HG02678 (cell line): ENCODE data around the gene CHD2.
A peak's percentile ranks its signal among the peaks of the same experiment; 100 is the strongest.
"Not testable (repeated sequence)": the region's sequence is repeated elsewhere in the genome, so short reads cannot be mapped to it uniquely, and the experiment has no call there.

ENCODE experiments used
- ATAC-seq: cut with Tn5 transposase; IDR thresholded peaks from one replicate; pipeline ENCODE4 v1.9.1; 2021; ENCODE audit warnings: mild to moderate bottlenecking, moderate library complexity; ENCODE audit not compliant: unreplicated experiment

The CHD2 gene

GRCh38 chr15:92899948-92900730, at the start of gene CHD2:
TSS of gene CHD2 (plus strand) at chr15:92900324. CDS start at chr15:92901238, 914 bp downstream.
- ATAC-seq = peak; percentile 63

GRCh38 chr15:92853222-92853621, 46.9 kb upstream of the CHD2 start:
- no peak for ATAC-seq

- ATAC-seq = no peak
These were observed 38.4 kb upstream of the CHD2 start for GRCh38 chr15:92861742-92862141.

- no peak for ATAC-seq
These were observed 35.9 kb upstream of the CHD2 start for GRCh38 chr15:92864127-92864814.

DNA sequence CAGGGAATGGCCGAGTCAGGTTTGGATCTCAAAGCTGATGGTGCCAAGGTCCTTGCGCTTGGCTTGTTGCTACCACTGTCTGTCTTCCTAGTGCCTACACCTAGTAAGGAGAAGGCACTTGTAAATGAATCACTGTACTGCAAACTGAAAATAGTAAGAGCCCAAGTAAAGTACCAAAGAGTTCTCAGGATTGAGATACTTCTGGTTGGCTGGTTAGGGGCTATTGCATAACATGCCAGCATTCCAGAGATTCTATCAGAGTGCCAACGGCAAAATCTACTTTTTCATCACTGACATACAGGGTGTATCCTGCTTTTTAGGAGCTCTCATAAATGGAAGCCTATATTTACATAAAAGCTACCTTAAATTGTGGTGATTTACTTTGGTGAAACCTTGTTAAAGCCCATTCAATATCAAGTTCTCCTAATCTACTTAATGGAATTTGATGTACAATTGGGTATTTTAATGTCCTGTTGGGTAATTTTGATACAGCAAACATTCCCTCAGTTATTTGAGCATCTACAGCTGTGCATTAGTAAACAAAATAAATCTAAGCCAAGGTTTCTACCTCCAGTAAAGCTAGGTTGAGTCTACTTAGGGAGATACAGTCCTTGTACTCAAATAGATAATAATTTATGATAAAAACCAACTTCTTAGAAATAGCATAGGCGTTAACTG, 30.7 kb upstream of the CHD2 start:
- no peak for ATAC-seq

GRCh38 chr15:92870010-92870591, 30.0 kb upstream of the CHD2 start:
- no peak for ATAC-seq

DNA sequence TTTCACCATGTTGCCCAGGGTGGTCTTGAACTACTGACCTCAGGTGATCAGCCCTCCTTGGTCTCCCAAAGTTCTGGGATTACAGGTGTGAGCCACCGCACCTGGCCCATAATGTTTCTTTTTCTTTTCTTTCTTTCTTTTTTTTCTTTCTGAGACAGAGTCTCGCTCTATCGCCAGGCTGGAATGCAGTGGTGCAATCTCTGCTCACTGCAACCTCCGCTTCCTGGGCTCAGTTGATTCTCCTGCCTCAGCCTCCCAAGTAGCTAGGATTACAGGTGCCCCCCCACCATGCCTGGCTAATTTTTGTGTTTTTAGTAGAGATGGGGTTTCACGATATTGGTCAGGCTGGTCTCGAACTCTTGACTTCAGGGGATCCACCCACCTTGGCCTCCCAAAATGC, 27.2 kb upstream of the CHD2 start:
- ATAC-seq = not testable (repeated sequence)

- no peak for ATAC-seq
These were observed 23.1 kb upstream of the CHD2 start for GRCh38 chr15:92877000-92877399.

GRCh38 chr15:92877416-92877815, 22.7 kb upstream of the CHD2 start:
- ATAC-seq = no peak

DNA sequence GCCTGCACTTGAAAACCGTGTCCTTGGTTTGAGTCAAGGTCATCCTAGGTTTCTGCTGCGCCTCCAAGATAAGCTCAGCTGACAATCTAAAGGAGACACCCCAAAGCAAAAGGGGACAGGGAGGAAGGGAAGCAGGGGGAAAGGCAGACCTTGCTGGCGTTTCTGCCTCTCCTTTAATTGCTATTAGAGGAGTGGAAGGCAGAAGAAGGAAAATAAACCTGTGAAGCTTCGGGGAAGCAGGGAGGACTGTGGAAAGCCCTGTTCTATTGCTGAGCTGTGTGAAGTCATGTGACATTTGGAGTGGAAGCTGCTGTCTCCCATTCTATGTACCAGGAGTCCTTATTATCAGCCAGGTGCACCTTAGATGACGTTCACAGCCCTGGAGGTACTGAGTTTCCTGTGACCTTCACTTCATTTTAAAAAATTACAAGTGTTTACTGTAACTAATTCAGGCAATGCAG, 21.5 kb upstream of the CHD2 start:
- no peak for ATAC-seq

DNA sequence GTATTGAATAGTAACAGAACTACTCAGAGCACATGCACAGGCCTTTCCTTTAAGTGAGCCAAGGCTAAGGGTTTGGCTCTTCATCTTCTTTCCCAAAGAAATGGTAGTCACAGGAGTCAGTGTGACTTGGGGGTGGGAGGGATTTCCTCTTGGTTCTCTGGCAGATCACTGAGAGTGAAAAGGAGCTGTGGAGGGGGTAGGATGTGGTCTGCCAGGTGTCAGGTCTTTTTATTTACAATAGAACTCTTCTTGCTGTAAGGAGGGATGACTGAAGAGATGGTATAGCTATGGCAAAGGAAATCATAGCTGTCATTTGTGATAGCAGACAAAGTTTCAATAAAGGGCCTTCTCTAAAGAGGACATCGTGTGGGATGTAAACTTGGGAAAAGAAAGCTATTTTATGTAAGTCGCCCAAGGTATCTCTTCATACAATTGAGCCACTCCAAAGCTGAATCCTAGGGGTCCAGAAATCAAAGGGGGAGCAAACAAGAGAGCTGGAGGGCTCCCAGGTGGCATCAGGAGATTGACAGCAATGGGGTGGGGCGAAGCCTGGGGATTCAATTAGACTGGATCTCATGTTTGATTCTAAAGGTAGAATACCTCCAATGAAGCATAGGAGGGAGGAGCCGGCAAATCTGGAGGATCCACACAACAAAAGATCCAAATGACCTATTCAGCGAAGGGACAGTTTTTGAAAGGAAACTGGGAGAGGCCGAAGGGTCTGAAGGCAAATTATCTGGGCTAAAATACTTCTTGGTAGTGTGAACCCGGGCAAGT, 20.0 kb upstream of the CHD2 start:
- no peak for ATAC-seq

GRCh38 chr15:92880796-92881195, 19.3 kb upstream of the CHD2 start:
- ATAC-seq = no peak

DNA sequence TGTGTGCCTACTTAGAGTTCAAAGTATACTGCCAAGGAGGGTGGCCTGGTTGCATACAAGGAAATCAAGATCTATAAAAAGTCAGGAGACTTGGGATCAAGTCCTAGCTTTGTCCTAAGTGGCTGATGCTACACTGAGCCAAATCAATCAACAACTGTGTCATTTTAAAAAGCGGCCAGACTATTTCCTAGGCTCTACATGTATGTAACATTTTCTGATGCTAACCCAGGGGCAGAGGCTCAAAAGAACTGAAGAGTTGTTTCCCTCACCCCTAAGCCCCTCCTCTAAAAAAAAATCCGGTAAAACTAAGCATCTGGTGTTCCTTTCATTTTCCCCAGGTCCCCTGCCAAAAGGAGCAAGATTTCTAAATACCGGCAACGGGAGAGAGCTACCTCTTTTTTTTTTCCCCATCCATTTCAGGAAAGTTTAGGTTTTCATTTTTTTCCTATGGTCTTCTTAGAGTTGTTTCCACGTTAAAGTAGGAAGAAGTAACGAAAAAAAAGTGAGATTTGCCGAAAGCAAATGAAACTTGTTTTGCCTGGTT, 18.8 kb upstream of the CHD2 start:
- no peak for ATAC-seq

- ATAC-seq = peak; percentile 93
These were observed 18.1 kb upstream of the CHD2 start for GRCh38 chr15:92881802-92882696.

DNA sequence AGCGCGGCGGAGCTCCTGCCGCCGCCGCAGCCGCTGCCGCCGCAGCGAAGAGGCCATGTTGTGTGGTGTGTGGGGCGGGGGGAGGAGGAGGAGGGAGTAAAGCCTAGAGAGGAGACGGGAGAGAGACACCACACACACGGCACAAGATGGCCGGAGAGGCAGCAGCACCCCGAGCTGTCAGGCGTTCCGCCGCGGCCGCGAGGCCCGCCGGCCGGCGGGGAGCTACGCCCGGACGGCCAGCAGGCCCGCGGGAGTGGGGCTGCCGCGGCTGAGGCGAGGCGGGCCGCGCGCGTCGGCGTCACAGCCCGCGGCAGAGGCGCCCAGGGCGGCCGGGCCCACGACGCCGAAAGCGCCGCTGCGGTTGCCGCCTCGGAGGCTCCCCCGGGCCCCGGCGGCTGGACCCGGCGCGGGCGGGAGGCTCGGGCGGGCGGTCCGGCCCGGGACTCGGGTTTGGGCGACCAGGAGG, 17.4 kb upstream of the CHD2 start:
- ATAC-seq = peak; percentile 60

GRCh38 chr15:92883163-92883875, 16.8 kb upstream of the CHD2 start:
- no peak for ATAC-seq

- no peak for ATAC-seq
These were observed 16.2 kb upstream of the CHD2 start for GRCh38 chr15:92883876-92884435.
